Loucy (cell line): Measurements from ENCODE around the gene SPRED2.

ENCODE experiments used
- H2AFZ ChIP-seq: fragments of 200-600 bp; sonication (generic); 2 replicates; pipeline ENCODE4 v1.6.0; 2016; ENCODE audit warnings: antibody characterized with exemption, mild to moderate bottlenecking, low read length, moderate library complexity
- H3F3A ChIP-seq: fragments of 200-600 bp; 2 replicates; pipeline ENCODE4 v1.6.0; 2016; ENCODE audit warnings: antibody characterized with exemption, low read depth, mild to moderate bottlenecking
- H3K27me3 ChIP-seq: fragments of 200-600 bp; sonication (generic); 2 replicates; pipeline ENCODE4 v1.6.1; 2014; ENCODE audit warnings: low read length, mild to moderate bottlenecking; ENCODE audit not compliant: insufficient read depth, poor library complexity, severe bottlenecking
- H3K36me3 ChIP-seq: fragments of 200-600 bp; sonication (generic); 2 replicates; pipeline ENCODE4 v1.6.1; 2016; ENCODE audit warnings: low read length; ENCODE audit not compliant: insufficient read depth
- H3K4me1 ChIP-seq: fragments of 200-600 bp; sonication (generic); 2 replicates; pipeline ENCODE4 v1.5.1; 2014; ENCODE audit warnings: low read length, mild to moderate bottlenecking; ENCODE audit not compliant: insufficient read depth, poor library complexity, severe bottlenecking
- H3K4me2 ChIP-seq: fragments of 200-600 bp; sonication (generic); 2 replicates; pipeline ENCODE4 v1.6.0; 2014; ENCODE audit warnings: antibody characterized with exemption, low read length, low read depth, mild to moderate bottlenecking; ENCODE audit not compliant: poor library complexity, severe bottlenecking
- H3K4me3 ChIP-seq: fragments of 200-600 bp; sonication (generic); 2 replicates; pipeline ENCODE4 v1.5.1; 2014; ENCODE audit warnings: low read length, mild to moderate bottlenecking, mixed read lengths; ENCODE audit not compliant: poor library complexity, severe bottlenecking
- H3K79me2 ChIP-seq: fragments of 200-600 bp; sonication (generic); 2 replicates; pipeline ENCODE4 v1.6.1; 2014; ENCODE audit warnings: low read length; ENCODE audit not compliant: insufficient read depth
- H3K9ac ChIP-seq: fragments of 200-600 bp; sonication (generic); 2 replicates; pipeline ENCODE4 v1.6.0; 2014; ENCODE audit warnings: mild to moderate bottlenecking, low read depth, low read length, moderate library complexity; ENCODE audit not compliant: poor library complexity, severe bottlenecking
- H3K9me2 ChIP-seq: fragments of 200-600 bp; sonication (generic); replicated peaks from 2 replicates; pipeline ENCODE4 v1.6.1; 2016; ENCODE audit warnings: low read depth, low read length, mixed read lengths
- H3K9me3 ChIP-seq: fragments of 200-600 bp; sonication (generic); 2 replicates; pipeline ENCODE4 v1.6.1; 2014; ENCODE audit warnings: mild to moderate bottlenecking, antibody characterized with exemption, low read length, low read depth; ENCODE audit not compliant: insufficient read depth
- H4K20me1 ChIP-seq: fragments of 200-600 bp; sonication (generic); 2 replicates; pipeline ENCODE4 v1.6.0; 2014; ENCODE audit warnings: antibody characterized with exemption, low read length, mild to moderate bottlenecking; ENCODE audit not compliant: insufficient read depth, poor library complexity, severe bottlenecking
- CTCF ChIP-seq: fragments of 200-600 bp; sonication (generic); conservative IDR thresholded peaks from 2 replicates; pipeline ENCODE4 v1.5.1; 2014; ENCODE audit warnings: mild to moderate bottlenecking, antibody characterized with exemption, low read length
- EZH2phosphoT487 ChIP-seq: fragments of 200-600 bp; IDR thresholded peaks from 2 replicates; pipeline ENCODE4 v1.6.1; 2018; ENCODE audit warnings: antibody characterized with exemption, mild to moderate bottlenecking, moderate library complexity, borderline replicate concordance

The SPRED2 gene

GRCh38 chr2:65456064-65456463 lies 23.7 kb upstream of the SPRED2 start:
- TF ChIP-seq CTCF (no peak), EZH2phosphoT487 (no peak)
- Histone ChIP-seq H3K4me3 (no peak overlapping the region), H3K9me2 (no peaks in the 10 kb centered on the region), H3K9ac (no peak overlapping the region), H4K20me1 (no peaks in the 10 kb centered on the region), H3K9me3 (no peaks in the 10 kb centered on the region), H3K36me3 (no peaks in the 10 kb centered on the region), H3K4me2 (no peak overlapping the region), H3K4me1 (no peaks in the 10 kb centered on the region), H3F3A (no peaks in the 10 kb centered on the region), H2AFZ (no peak overlapping the region), H3K79me2 (no peaks in the 10 kb centered on the region), H3K27me3 (peaks cover 13% of the 10 kb centered on the region)

DNA sequence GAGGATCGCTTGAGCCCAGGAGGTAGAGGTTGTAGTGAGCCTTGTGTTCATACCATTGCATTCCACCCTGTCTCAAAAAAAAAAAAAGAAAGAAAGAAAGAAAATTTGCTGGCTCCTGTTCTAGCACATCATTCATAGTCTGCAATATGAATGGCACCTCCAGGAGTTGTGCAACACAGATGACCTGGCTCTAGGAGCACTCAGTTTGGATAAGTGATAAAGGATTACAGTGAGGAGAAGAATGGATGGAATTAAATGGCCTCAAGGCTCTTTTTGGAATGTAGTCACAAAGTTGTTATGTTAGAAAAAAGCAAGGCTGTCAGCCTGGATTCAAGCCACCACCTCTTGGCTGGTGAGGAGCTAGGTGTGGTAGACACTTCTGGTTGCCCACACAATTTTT lies 21.5 kb upstream of the SPRED2 start:
- no peaks in the 10 kb centered on the region for H3K79me2 ChIP-seq

GRCh38 chr2:65452150-65452895 lies 19.9 kb upstream of the SPRED2 start:
- H2AFZ ChIP-seq, result no peak overlapping the region
- no peak overlapping the region for H3K9ac ChIP-seq
- peaks cover 9% of the 10 kb centered on the region for H3K27me3 ChIP-seq
- H3K79me2 ChIP-seq, result no peaks in the 10 kb centered on the region
- no peaks in the 10 kb centered on the region for H3F3A ChIP-seq
- no peaks in the 10 kb centered on the region for H3K9me3 ChIP-seq
- no peaks in the 10 kb centered on the region for H4K20me1 ChIP-seq
- no peak overlapping the region for H3K4me2 ChIP-seq
- no peaks in the 10 kb centered on the region for H3K36me3 ChIP-seq
- H3K9me2 ChIP-seq, result no peaks in the 10 kb centered on the region
- H3K4me3 ChIP-seq, result no peak overlapping the region
- no peaks in the 10 kb centered on the region for H3K4me1 ChIP-seq
- no peak for TF ChIP-seq EZH2phosphoT487
- TF ChIP-seq CTCF, result no peak

More for the DNA sequence above, 21.5 kb upstream of the SPRED2 start:
- H3F3A ChIP-seq, result no peaks in the 10 kb centered on the region
- no peak overlapping the region for H3K9ac ChIP-seq
- H3K4me3 ChIP-seq, result no peak overlapping the region
- H3K27me3 ChIP-seq, result peaks cover 22% of the 10 kb centered on the region
- H3K36me3 ChIP-seq, result no peaks in the 10 kb centered on the region
- no peak overlapping the region for H2AFZ ChIP-seq
- no peak for TF ChIP-seq CTCF
- no peak for TF ChIP-seq EZH2phosphoT487
- H3K9me3 ChIP-seq, result no peaks in the 10 kb centered on the region
- no peaks in the 10 kb centered on the region for H3K9me2 ChIP-seq
- no peaks in the 10 kb centered on the region for H4K20me1 ChIP-seq
- no peak overlapping the region for H3K4me2 ChIP-seq
- H3K4me1 ChIP-seq, result no peaks in the 10 kb centered on the region
